HG03460 (cell line): ENCODE results near the gene KIR2DL1.
"Not testable (repeated sequence)": the region's sequence is repeated elsewhere in the genome, so short reads cannot be mapped to it uniquely, and the experiment has no call there.

Experiments
- ATAC-seq: cut with Tn5 transposase; IDR thresholded peaks from one replicate; pipeline ENCODE4 v1.9.1; 2021; ENCODE audit not compliant: unreplicated experiment

The KIR2DL1 gene

GRCh38 chr19:54817670-54818536, 48.3 kb downstream of the KIR2DL1 start:
- ATAC-seq: no peak

- ATAC-seq: not testable (repeated sequence)
Observed at GRCh38 chr19:54824416-54824815, 54.8 kb downstream of the KIR2DL1 start.

GRCh38 chr19:54825326-54825725, 55.7 kb downstream of the KIR2DL1 start:
- ATAC-seq: not testable (repeated sequence)

DNA sequence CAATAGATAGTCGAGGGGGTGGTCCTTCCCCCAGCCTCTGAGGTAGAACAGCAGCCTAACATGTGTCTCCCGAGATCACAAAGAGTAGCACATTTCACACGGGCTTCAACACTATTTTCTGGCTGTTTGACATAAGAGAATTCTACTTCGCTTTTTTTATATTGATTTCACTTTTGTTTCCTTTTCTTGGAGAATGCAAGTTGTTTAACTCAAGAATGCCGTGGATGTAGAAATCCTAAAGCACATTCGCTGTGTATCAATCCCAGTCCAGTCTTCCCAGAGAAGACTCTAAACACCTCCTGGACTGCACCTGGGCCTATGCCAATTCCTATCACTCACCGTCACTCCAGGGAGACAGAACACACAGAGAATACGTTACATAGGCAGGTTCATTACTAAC, 58.5 kb downstream of the KIR2DL1 start:
- not testable (repeated sequence) for ATAC-seq

DNA sequence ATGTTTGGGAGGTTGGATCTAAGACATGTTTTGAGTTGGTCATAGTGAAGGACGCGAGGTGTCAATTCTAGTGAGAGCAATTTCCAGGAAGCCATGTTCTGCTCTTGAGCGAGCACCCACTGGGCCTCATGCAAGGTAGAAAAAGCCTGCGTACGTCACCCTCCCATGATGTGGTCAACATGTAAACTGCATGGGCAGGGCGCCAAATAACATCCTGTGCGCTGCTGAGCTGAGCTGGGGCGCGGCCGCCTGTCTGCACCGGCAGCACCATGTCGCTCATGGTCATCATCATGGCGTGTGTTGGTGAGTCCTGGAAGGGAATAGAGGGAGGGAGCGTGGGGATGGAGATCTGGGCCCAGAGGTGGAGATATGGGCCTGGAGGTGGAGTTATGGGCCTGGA, 62.9 kb downstream of the KIR2DL1 start, which contains the start of gene KIR2DS4:
Gene KIR2DS4, plus strand, starts transcription at position 181 of the 400 bp plus-strand sequence.
- ATAC-seq: not testable (repeated sequence)
